ENCODE measurements around the gene CTAGE9. TPM values are rescaled to one million over a fixed set of nuclear protein-coding genes. Genes with fewer than 3 reads are reported as not detected.
A peak's percentile ranks its signal among the peaks of the same experiment; 100 is the strongest.

CTAGE9 gene
- total and polyA plus RNA-seq, 2 of the 8 experiments (the other 6 are each of a cell fraction or from before 2014, with no cell fraction given) = not detected

DNA sequence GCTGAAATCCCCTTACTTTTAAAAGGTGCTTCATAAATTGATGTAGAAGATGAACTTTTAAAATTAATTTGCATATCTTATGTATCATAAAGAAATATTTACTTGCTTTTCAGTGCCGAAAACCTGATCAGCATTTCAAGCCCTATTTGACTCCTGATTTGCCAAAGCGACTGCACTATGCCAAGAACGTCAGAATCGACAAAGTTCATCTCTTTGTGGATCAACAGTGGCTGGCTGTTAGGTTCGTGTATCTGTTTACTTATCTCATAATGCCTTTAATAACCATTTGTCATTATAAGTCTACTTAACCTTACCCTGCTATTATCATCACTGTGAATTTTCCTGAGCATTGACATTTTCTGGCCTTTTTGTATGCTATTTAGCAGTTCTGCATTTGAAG is 17.4 kb downstream of the CTAGE9 start:
- Histone ChIP-seq H4K91ac (replicated peaks; ENCODE audit: insufficient read length, low read length) (no peak overlapping the region), H3K18ac (ENCODE audit: extremely low read depth, low read length) (no peak overlapping the region), H2BK12ac (ENCODE audit: low read depth, low read length) (no peak overlapping the region), H3K23ac (ENCODE audit: insufficient read length) (no peak overlapping the region), H3K56ac (replicated peaks; ENCODE audit: insufficient read length, low read depth, low read length) (no peak overlapping the region), H3K14ac (ENCODE audit: insufficient read length) (no peak overlapping the region), H2BK5ac (ENCODE audit: low read depth, low read length) (no peak overlapping the region), H3K79me1 (ENCODE audit: low read depth, low read length) (no peaks in the 10 kb centered on the region), H3K9ac (replicated peaks in 1 of 4; ENCODE audit: extremely low read depth in 1 of 4, low read depth in 3 of 4, low read length in 3 of 4) (no peak overlapping the region; a peak in 1 of 7 replicates), H3K27me3 (replicated peaks in 1 of 4; ENCODE audit: control insufficient read depth in 3 of 4, extremely low read depth in 1 of 4, insufficient read depth in 3 of 4, low read length in 3 of 4) (no peaks in the 10 kb centered on the region), H3K4me1 (replicated peaks in 1 of 4; ENCODE audit: control insufficient read depth in 3 of 4, insufficient read depth in 4 of 4, low read length in 3 of 4) (peaks cover 0 to 3% (median 2%) of the 10 kb centered on the region in 4 experiments; a peak in 3 of 7 replicates), H2BK15ac (ENCODE audit: low read length) (no peak overlapping the region), H4K20me1 (replicated peaks in 1 of 2; ENCODE audit: control insufficient read depth in 1 of 2, insufficient read depth in 2 of 2, low read length in 2 of 2) (no peaks in the 10 kb centered on the region), H4K5ac (ENCODE audit: insufficient read length, low read depth, low read length) (no peak overlapping the region), H3K79me2 (ENCODE audit: control insufficient read depth in 1 of 2, insufficient read depth in 2 of 2, low read length in 2 of 2) (no peaks in the 10 kb centered on the region), H4K8ac (ENCODE audit: extremely low read depth, insufficient read depth, low read length) (no peak overlapping the region), H2BK20ac (ENCODE audit: low read length) (no peak overlapping the region), H3K27ac (ENCODE audit: low read depth, low read length) (no peak overlapping the region), H3K23me2 (ENCODE audit: low read depth, low read length) (no peaks in the 10 kb centered on the region), H3K9me3 (ENCODE audit: insufficient read depth in 2 of 2, low read depth in 1 of 2, low read length in 1 of 2) (no peaks in the 10 kb centered on the region), H3K4ac (replicated peaks; ENCODE audit: insufficient read length, low read depth, low read length) (no peak overlapping the region), H3K4me2 (ENCODE audit: insufficient read depth in 1 of 2, low read depth in 2 of 2, low read length in 2 of 2) (peak overlapping the region in 1 of 2 experiments; percentile 37; a peak in 1 of 4 replicates), H2BK120ac (replicated peaks; ENCODE audit: low read depth, low read length) (no peak overlapping the region), H3K4me3 (ENCODE audit: extremely low read depth in 1 of 4, insufficient read depth in 2 of 4, low read depth in 3 of 4, low read length in 4 of 4) (no peak overlapping the region), H2AK5ac (ENCODE audit: low read depth, low read length) (no peak overlapping the region), H2AFZ (ENCODE audit: low read length) (no peak overlapping the region), H3K36me3 (ENCODE audit: control insufficient read depth in 2 of 4, insufficient read depth in 4 of 4, low read length in 3 of 4) (no peaks in the 10 kb centered on the region)
- DNase-seq (ENCODE audit: low read depth in 1 of 2, low spot score in 2 of 2) (no peak), FAIRE-seq (no peak)
- ChIA-PET POLR2A (ENCODE audit: partially characterized antibody) (no interaction called here), CTCF (ENCODE audit: partially characterized antibody) (interaction anchor here (2.4 to 4.3 kb wide), 2 partner anchors 214 to 232 kb away, joined by 10 to 42 read pairs; no protein-coding TSS in a partner anchor)
- WGBS, 2 experiments (ENCODE audit: extremely low coverage in 1 of 2, insufficient coverage in 1 of 2, insufficient read length in 1 of 2, insufficient replicate concordance in 2 of 2, low coverage in 1 of 2, low lambda C conversion rate in 2 of 2, missing lambda C conversion rate in 1 of 2) = 60% methylated on average over 5 of the region's 5 CpGs; no CpG with 5 or more reads in 1 of the 2 experiments
- TF ChIP-seq RAD21 (IDR thresholded peaks at IDR 0.05 in 1 of 2, conservative IDR thresholded peaks at IDR 0.05 in 1 of 2; ENCODE audit: low read depth in 2 of 2, low read length in 2 of 2) = no peak
- no peak for TF ChIP-seq CTCF (IDR thresholded peaks at IDR 0.05; ENCODE audit: control extremely low read depth in 1 of 3, insufficient read depth in 1 of 3, low read depth in 1 of 3, low read length in 3 of 3)
